ENCODE results near the gene KRT83.

GRCh38 chr12:52332381-52332780, 11.2 kb upstream of the KRT83 start:
- no peak for TF ChIP-seq POLR2A (IDR thresholded peaks at IDR 0.05; ENCODE audit: low read depth, low read length)
- no peak for TF ChIP-seq POLR2AphosphoS5 (IDR thresholded peaks at IDR 0.05; ENCODE audit: low read depth, low read length)
- no peak for TF ChIP-seq POU2F2 (IDR thresholded peaks at IDR 0.05; ENCODE audit: low read depth, low read length)

All from GM12891 (cell line).